Stomach (tissue), 9 donors: ENCODE results near the gene ATXN7L1. TPM values are rescaled to one million over a fixed set of nuclear protein-coding genes. Genes with fewer than 3 reads are reported as not detected.

Experiments
- DNase-seq, 2 donors: peaks; one replicate each; pipeline versions ENCODE4 v3.0.0 to v3.0.0-alpha.2; 2013 to 2019
- H3K27ac ChIP-seq, 5 donors: fragments of 200-600 bp in 4 of 5; sonication (generic) in 4 of 5; one replicate each; pipeline ENCODE4 v1.5.1; 2013 to 2019; ENCODE audit warnings: mild to moderate bottlenecking in 1 of 5, moderate library complexity in 1 of 5
- H3K27me3 ChIP-seq, 3 donors: fragments of 200-600 bp; sonication (generic); one replicate each; pipeline ENCODE4 v1.5.1; 2017 to 2019; ENCODE audit warnings: mixed run types in 1 of 3
- H3K36me3 ChIP-seq, 4 donors: fragments of 200-600 bp; sonication (generic); 1 replicate in 3 of 4; 2 replicates in 1 of 4; pipeline ENCODE4 v1.5.1; 2016 to 2019
- H3K4me1 ChIP-seq, 4 donors: fragments of 200-600 bp; sonication (generic); one replicate each; pipeline ENCODE4 v1.5.1; 2016 to 2019
- H3K4me3 ChIP-seq, 4 donors: fragments of 200-600 bp; sonication (generic) in 3 of 4; one replicate each; pipeline ENCODE4 v1.5.1; 2016 to 2019; ENCODE audit warnings: mild to moderate bottlenecking in 1 of 4
- H3K9me3 ChIP-seq, 4 donors: fragments of 200-600 bp; sonication (generic); one replicate each; pipeline ENCODE4 v1.5.1; 2016 to 2019
- EP300 ChIP-seq: sonication (generic); formaldehyde crosslinking; IDR thresholded peaks from one replicate; pipeline ENCODE4 v1.6.1; 2017; ENCODE audit warnings: antibody characterized with exemption
- POLR2A ChIP-seq, 4 donors: fragments of 450-650 bp; IDR thresholded peaks; one replicate each; pipeline ENCODE4 v1.6.1; 2016; ENCODE audit warnings: antibody characterized with exemption in 4 of 4, control low read depth in 2 of 4, mild to moderate bottlenecking in 1 of 4, moderate library complexity in 1 of 4
- POLR2AphosphoS5 ChIP-seq, 3 donors: sonication (generic); formaldehyde crosslinking; IDR thresholded peaks; one replicate each; pipeline ENCODE4 v1.6.1; 2016; ENCODE audit warnings: antibody characterized with exemption in 3 of 3
- WGBS, 5 donors: extraction: QIAGEN DNeasy Blood & Tissue Kit in 3 of 5; methylation state at CpG; one replicate each; pipeline versions ENCODE4 v1.1.5 to v1.1.7; 2013 to 2018; 5-methylcytosine and 5-hydroxymethylcytosine counted together
- intact Hi-C: fragments of 100-400 bp; cut with DNase I; formaldehyde crosslinking; loops from one replicate; pipeline ENCODE4 v1.15.1; 2023; ENCODE audit warnings: low total_unique reads
- polyA plus RNA-seq, 3 donors: library from polyadenylated mRNA; stranded (reverse); fragments of 200-250 nt; gene quantifications; one replicate each; pipeline ENCODE4 v1.2.3, GENCODE V29; 2013
- total RNA-seq, 5 donors: library from RNA; depleted of rRNA; stranded (reverse); fragments of >200 nt; gene quantifications; one replicate each; pipeline versions ENCODE4 v1.1.0 to v1.2.3, GENCODE V29; 2014 to 2016
- TF ChIP-seq, protein P1 (sequence below), 7 experiments: fragments of 450-650 bp in 4 of 7; fragments of 200-600 bp in 3 of 7; sonication (generic) in 3 of 7; IDR thresholded peaks; one replicate each; pipeline ENCODE4 v1.5.1; 2016 to 2019; ENCODE audit warnings: antibody characterized with exemption in 7 of 7, control low read depth in 2 of 7, mild to moderate bottlenecking in 1 of 7
- donor health status: healthy with polysubstance abuse.
- donor health status: Bipolar disorder and iron deficiency.
- donor health status: healthy.

ATXN7L1 gene
- total and polyA plus RNA-seq, 8 donors: 3.8 to 92.2 (median 8.8) TPM

DNA sequence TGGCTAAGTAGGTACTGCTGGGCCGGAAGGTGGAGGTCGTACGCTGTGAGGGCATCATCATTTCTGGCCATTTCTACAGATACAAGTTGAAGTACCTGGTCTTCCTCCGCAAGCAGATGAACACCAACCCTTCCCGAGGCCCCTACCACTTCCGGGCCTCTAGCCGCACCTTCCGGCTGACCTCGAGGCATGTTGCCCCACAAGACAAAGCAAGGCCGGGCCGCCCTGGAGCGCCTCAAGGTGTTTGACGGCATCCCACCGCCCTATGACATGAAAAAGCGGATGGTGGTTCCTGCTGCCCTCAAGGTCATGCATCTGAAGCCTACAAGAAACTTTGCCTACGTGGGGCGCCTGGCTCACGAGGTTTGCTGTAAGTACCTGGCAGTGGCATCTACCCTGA is 56.8 kb downstream of the ATXN7L1 start:
- Histone ChIP-seq H3K27ac (no peak overlapping the region), H3K4me3 (no peak overlapping the region), H3K36me3 (no peaks in the 10 kb centered on the region), H3K4me1 (peaks cover 0 to 18% (median 5%) of the 10 kb centered on the region in 4 donors), H3K9me3 (no peaks in the 10 kb centered on the region), H3K27me3 (no peaks in the 10 kb centered on the region)
- 92 to 99% (median 96%) methylated on average over 18 of the region's 18 CpGs for WGBS, 5 donors
- intact Hi-C loops: no loop called here
- DNase-seq: no peak
- TF ChIP-seq POLR2A (IDR thresholded peaks at IDR 0.05): no peak
- TF ChIP-seq EP300: no peak
- TF ChIP-seq, protein P1, sequence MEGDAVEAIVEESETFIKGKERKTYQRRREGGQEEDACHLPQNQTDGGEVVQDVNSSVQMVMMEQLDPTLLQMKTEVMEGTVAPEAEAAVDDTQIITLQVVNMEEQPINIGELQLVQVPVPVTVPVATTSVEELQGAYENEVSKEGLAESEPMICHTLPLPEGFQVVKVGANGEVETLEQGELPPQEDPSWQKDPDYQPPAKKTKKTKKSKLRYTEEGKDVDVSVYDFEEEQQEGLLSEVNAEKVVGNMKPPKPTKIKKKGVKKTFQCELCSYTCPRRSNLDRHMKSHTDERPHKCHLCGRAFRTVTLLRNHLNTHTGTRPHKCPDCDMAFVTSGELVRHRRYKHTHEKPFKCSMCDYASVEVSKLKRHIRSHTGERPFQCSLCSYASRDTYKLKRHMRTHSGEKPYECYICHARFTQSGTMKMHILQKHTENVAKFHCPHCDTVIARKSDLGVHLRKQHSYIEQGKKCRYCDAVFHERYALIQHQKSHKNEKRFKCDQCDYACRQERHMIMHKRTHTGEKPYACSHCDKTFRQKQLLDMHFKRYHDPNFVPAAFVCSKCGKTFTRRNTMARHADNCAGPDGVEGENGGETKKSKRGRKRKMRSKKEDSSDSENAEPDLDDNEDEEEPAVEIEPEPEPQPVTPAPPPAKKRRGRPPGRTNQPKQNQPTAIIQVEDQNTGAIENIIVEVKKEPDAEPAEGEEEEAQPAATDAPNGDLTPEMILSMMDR (IDR thresholded peaks at IDR 0.05): no peak
- no peak for TF ChIP-seq POLR2AphosphoS5 (IDR thresholded peaks at IDR 0.05)

DNA sequence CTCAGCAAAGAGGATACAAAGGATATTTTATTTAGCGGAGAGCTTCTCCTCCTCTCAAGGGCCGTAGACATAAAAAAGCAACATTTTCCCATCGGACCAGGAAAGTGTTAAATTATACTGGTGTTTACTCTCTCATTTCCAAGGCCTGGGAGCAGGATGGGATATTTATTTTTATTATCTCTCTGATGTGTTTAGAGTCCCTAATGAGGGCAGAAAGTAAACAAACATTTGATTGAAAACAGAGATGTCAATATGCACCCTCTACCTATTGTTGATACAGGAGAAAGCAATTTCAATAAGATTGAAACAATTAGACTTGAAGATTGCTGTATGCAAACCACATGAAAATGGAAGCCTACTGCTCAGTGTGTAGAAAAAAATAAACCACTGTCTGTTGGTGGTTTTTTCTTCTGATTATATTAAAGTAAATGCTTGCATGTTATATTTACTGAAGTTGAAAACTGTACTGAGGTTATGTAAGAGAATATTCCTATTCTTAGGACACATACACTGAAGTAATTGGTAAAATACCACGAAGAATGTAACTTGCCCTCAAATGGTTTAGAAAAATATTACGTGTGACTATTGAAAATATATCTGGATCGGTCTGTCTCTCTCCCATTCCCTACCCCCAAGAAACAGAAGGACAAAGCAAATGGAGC is 59.3 kb downstream of the ATXN7L1 start:
- no peak for DNase-seq
- Histone ChIP-seq H3K27ac (no peak overlapping the region), H3K4me3 (no peak overlapping the region), H3K9me3 (no peaks in the 10 kb centered on the region), H3K27me3 (no peaks in the 10 kb centered on the region), H3K36me3 (no peaks in the 10 kb centered on the region), H3K4me1 (peaks cover 0 to 18% (median 5%) of the 10 kb centered on the region in 4 donors)
- intact Hi-C loops: no loop called here
- TF ChIP-seq EP300 (no peak), POLR2AphosphoS5 (IDR thresholded peaks at IDR 0.05) (no peak), POLR2A (IDR thresholded peaks at IDR 0.05) (no peak)
- TF ChIP-seq, protein P1 (IDR thresholded peaks at IDR 0.05): no peak
- 74 to 86% (median 75%) methylated on average over 6 of the region's 6 CpGs for WGBS, 5 donors

DNA sequence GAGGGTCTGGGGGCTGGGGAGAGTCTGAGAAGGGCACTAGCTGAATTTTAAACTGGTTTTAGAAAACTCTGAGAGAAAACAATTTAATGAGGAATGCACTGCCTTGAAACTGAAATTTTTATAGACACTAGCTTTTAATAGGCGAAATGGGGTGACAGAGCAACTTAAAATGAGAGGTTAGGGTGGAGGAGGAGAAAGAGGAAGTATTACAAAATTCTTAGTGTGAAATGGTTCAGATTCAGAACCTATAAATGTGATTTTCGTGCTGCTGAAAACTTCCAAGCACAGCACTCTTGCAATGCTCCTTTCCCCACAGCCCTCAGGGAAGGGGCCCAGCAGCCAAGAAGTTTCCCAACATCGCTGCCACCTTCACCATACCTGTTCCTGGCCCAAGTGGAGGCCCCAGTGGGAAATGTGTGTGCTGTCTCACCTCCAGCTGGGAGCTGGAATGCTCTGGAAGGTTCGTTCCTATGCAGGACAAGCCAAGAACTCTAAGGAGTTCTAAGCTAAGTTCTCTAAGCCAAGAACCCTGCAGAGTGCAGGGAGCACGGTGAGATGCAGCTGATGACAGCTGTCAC is 60.0 kb downstream of the ATXN7L1 start:
- Histone ChIP-seq H3K36me3 (no peaks in the 10 kb centered on the region), H3K9me3 (no peaks in the 10 kb centered on the region), H3K27ac (no peak overlapping the region), H3K4me1 (peaks cover 0 to 18% (median 8%) of the 10 kb centered on the region in 4 donors), H3K27me3 (no peaks in the 10 kb centered on the region), H3K4me3 (no peak overlapping the region)
- TF ChIP-seq EP300: no peak
- no peak for TF ChIP-seq POLR2A (IDR thresholded peaks at IDR 0.05)
- no peak for TF ChIP-seq POLR2AphosphoS5 (IDR thresholded peaks at IDR 0.05)
- TF ChIP-seq, protein P1 (IDR thresholded peaks at IDR 0.05): no peak
- 66 to 78% (median 74%) methylated on average over 5 of the region's 5 CpGs for WGBS, 5 donors
- DNase-seq: no peak
- intact Hi-C loops: no loop called here

DNA sequence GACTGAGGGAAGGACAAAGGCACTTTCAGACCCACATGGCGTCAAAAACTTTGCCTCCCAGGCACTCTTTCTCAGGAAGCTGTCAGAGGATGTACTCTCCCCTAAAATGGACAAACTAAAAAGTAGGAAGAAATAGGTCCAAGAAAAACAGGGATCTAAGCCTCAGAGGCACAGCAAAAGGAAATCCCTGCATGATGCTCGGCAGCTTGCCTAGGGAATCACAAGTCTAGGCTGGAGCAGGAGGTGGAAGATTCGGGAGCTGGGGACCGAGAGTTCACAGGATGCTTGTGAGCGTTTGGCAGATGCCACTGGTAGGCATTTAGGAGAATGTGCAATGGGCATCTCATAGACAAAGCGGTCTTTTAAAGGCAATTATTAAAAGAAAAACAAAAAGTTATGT is 60.8 kb downstream of the ATXN7L1 start:
- WGBS, 5 donors: 85 to 91% (median 87%) methylated on average over 6 of the region's 6 CpGs
- no peak overlapping the region for H3K4me3 ChIP-seq
- intact Hi-C loops: no loop called here
- TF ChIP-seq POLR2AphosphoS5 (IDR thresholded peaks at IDR 0.05): no peak
- TF ChIP-seq POLR2A (IDR thresholded peaks at IDR 0.05): no peak
- TF ChIP-seq, protein P1 (IDR thresholded peaks at IDR 0.05): no peak
- no peak for TF ChIP-seq EP300
- H3K4me1 ChIP-seq: peaks cover 0 to 21% (median 9%) of the 10 kb centered on the region in 4 donors
- no peaks in the 10 kb centered on the region for H3K9me3 ChIP-seq
- DNase-seq: no peak
- no peak overlapping the region for H3K27ac ChIP-seq
- no peaks in the 10 kb centered on the region for H3K36me3 ChIP-seq
- no peaks in the 10 kb centered on the region for H3K27me3 ChIP-seq
